Suprapubic skin (tissue), 3 donors: ENCODE results near the gene MRPS26.

Experiments used
- EP300 ChIP-seq: sonication (generic); formaldehyde crosslinking; IDR thresholded peaks from one replicate; pipeline ENCODE4 v1.6.1; 2017; ENCODE audit warnings: antibody characterized with exemption
- TF ChIP-seq, protein P1 (sequence below), 2 donors: fragments of 200-600 bp in 1 of 2; fragments of 450-650 bp in 1 of 2; sonication (generic) in 1 of 2; IDR thresholded peaks; one replicate each; pipeline ENCODE4 v1.5.1; 2016 to 2019; ENCODE audit warnings: antibody characterized with exemption in 2 of 2, mild to moderate bottlenecking in 1 of 2, moderate library complexity in 1 of 2

DNA sequence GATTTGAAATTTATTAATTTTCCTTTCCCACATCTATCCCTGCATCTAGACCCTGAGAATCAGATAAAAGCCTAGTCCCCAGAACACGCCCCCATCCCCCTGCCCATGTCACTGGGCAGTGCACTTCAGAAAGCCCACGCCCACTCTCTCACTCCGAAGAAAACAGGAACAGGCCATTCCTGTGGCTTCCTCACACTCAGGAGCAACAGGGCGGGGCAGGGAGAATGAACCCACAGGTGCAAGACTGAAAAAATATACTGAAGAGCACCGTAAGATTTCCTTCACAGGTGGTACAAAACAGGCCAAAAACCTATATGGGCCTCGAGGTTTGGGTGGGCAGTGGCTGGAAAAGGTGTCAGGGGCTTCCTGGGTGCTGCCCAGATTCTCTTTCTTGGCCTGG lies 29.0 kb downstream of the MRPS26 start:
- TF ChIP-seq, protein P1, sequence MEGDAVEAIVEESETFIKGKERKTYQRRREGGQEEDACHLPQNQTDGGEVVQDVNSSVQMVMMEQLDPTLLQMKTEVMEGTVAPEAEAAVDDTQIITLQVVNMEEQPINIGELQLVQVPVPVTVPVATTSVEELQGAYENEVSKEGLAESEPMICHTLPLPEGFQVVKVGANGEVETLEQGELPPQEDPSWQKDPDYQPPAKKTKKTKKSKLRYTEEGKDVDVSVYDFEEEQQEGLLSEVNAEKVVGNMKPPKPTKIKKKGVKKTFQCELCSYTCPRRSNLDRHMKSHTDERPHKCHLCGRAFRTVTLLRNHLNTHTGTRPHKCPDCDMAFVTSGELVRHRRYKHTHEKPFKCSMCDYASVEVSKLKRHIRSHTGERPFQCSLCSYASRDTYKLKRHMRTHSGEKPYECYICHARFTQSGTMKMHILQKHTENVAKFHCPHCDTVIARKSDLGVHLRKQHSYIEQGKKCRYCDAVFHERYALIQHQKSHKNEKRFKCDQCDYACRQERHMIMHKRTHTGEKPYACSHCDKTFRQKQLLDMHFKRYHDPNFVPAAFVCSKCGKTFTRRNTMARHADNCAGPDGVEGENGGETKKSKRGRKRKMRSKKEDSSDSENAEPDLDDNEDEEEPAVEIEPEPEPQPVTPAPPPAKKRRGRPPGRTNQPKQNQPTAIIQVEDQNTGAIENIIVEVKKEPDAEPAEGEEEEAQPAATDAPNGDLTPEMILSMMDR (IDR thresholded peaks at IDR 0.05), result no peak
- no peak for TF ChIP-seq EP300
